GM21390 (cell line): ENCODE data around the gene ADAMTSL1.

Source experiments
- ATAC-seq: cut with Tn5 transposase; IDR thresholded peaks from one replicate; pipeline ENCODE4 v1.9.1; 2021; ENCODE audit not compliant: unreplicated experiment

Gene ADAMTSL1

GRCh38 chr9:18689921-18690320, 216.0 kb downstream of the ADAMTSL1 start:
- no peak for ATAC-seq

GRCh38 chr9:18692268-18692667, 218.3 kb downstream of the ADAMTSL1 start:
- peak; percentile 54 for ATAC-seq

DNA sequence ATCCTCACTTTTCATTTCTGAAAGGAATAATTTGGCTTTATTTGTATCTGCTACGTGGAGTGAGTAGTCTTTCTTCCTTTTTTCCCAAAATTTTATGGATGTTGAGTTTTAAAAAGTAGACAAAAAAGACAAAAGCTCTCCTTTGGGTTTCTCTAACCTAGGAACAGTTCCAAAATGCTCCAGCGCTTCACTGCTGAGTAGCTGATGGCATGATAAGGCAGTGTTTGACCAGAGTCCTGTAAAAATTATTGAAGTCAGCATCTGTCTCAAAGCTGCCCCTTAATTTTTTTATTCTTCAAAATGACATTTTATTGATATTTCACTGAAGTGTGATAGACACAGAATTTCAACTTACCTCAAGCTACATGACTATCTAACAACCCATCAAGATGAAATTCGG, 219.0 kb downstream of the ADAMTSL1 start:
- ATAC-seq = no peak

DNA sequence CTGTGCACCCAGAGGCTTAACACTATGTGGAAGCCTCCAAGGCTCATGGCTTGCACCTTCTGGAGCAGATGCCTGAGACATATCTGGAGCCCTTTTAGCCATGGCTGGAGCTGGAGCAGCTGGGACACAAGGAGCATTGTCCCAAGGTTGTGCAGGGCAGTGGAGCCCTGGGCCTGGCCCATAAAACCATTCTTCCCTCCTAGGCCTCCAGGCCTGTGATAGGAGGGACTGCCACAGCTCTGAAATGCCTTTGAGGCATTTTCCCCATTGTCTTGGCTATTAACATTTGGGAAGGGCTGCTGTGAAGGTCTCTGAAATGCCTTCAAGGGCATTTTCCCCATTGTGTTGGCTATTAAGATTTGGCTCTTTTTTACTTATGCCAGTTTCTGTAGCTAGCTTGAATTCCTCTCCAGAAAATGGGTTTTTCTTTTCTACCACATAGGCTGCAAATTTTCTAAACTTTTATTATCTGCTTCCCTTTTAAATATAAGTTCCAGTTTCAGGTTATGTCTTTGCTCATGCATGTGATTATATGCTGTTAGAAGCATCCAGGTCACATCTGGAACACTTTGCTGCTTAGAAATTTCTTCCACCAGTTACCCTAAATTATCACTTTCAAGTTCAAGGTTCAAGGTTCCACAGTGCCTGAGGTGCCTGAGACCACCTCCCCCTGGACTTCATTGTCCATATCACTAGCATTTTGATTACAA, 221.2 kb downstream of the ADAMTSL1 start:
- ATAC-seq = no peak

DNA sequence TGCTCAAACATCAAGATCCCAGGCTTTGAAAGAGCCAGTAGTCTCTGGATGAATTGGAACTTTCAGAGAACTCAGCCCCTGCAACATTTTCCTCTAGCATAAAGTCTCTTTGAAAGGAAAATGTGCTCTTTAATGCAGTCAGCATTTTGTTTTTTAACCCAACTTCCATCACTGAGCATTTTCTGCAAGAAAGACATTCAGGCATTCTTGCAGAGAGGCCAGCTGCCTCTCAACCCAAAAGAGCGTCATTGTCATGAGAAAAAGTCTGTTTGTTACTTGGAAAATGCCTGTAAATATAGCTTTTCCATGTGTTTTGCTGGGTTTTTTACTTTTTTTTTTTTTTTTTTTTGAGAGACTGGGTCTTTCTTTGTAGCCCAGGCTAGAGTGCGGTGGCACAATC, 225.0 kb downstream of the ADAMTSL1 start:
- ATAC-seq = no peak

DNA sequence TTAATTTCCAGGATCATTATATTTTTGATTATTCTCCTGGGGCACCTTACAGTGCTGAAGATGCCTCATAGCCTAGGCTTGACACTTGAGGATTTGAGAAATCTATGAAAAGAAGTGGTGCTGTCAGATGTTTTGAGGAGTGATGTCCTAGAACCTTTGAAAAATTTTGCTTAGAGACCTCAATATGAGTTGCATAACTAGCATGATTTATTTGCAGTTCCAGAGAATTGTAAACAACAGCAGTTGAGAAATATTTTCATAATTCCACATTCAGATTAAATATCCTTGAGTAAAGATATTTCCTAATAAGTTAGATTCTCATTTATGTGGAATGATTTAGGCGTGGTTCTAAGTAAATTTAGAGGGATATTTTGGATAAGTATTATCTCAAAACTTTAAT, 225.8 kb downstream of the ADAMTSL1 start:
- no peak for ATAC-seq

GRCh38 chr9:18700714-18701113, 226.8 kb downstream of the ADAMTSL1 start:
- no peak for ATAC-seq

GRCh38 chr9:18703151-18703900, 229.4 kb downstream of the ADAMTSL1 start:
- no peak for ATAC-seq

DNA sequence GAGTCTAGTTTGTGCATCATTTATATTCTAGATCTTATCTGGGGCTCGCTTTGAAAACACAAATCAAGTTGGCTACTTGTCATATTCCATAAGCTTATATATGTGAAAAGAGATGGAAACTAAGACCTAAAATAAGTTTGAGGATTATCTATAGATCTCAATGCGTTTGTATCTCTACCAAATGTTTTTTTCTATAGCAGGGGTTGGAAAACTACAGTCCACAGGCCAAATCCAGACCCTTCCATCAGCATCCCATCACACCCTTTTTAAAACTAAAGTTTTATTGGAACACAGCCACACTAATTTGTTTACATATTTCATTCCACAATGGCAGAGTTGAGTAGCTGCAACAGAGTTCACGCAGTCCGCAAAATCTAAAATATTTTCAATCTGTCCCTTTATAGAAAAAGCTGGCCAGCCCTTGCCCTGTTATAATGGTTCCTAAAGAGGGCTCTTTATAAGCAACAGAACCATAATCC, 230.0 kb downstream of the ADAMTSL1 start:
- ATAC-seq = no peak

DNA sequence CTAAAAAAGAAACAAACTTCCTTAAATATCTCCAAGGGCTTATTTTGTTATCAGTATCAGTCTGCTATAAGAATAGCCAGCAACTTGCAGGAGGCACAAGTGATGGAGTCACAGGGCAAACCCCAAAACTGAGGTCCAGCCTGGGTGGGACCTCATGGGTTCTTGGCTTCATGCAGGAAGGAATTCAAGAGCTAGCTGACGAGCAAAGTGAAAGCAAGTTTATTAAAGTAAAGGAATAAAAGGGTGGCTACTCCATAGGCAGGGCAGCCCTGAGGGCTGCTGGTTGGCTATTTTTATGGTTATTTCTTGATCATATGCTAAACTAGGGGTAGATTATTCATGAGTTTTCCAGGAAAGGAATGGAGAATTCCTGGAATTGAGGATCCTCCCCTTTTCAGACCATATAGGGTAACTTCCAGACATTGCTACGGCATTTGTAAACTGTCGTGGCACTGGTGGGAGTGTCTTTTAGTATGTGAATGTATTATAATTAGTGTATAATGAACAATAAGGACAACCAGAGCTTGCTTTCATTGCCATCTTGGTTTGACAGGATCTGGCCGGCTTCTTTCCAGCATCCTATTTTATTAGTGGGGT, 231.9 kb downstream of the ADAMTSL1 start:
- ATAC-seq = no peak

- no peak for ATAC-seq
Observed at GRCh38 chr9:18706648-18707047, 232.7 kb downstream of the ADAMTSL1 start.

GRCh38 chr9:18707061-18707461, 233.1 kb downstream of the ADAMTSL1 start:
- ATAC-seq = no peak

DNA sequence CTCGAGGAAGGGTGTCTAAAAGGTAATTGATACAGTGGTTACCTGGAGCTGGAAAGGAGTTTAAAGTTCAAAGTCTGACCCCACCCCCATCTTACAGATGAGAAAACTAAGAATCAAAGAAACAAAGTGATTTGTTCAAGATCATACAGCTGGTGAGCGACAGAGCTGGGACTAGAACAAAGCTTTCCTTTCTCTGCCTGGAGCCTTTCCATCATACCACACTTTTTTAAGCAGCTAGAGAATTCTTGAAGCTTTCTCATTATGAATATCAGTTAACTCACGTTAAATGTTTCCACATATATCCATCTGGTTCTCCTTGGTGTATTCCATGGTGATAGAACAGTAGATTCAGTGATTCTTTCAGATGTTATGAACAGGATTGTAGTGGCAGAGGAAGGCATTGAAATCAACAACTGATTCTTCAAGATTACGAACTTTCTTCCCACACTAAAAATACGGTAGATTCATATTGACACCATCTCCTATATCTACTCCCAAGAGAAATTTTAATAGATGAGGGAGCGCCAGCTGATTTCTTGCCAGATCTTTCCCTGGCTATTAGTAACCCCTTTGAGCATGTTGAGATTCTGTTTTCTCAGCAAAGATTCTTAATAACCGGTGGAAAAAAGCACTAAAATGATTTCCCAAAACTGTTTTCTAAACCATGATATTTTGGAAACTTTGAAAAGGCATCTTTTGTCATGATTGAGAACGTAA, 233.7 kb downstream of the ADAMTSL1 start:
- ATAC-seq = no peak

- ATAC-seq = no peak
Observed at GRCh38 chr9:18708429-18708828, 234.5 kb downstream of the ADAMTSL1 start.

- ATAC-seq = no peak
Observed at GRCh38 chr9:18710065-18710464, 236.1 kb downstream of the ADAMTSL1 start.

GRCh38 chr9:18717759-18718158, 243.8 kb downstream of the ADAMTSL1 start:
- no peak for ATAC-seq

- no peak for ATAC-seq
Observed at GRCh38 chr9:18718393-18718792, 244.4 kb downstream of the ADAMTSL1 start.

DNA sequence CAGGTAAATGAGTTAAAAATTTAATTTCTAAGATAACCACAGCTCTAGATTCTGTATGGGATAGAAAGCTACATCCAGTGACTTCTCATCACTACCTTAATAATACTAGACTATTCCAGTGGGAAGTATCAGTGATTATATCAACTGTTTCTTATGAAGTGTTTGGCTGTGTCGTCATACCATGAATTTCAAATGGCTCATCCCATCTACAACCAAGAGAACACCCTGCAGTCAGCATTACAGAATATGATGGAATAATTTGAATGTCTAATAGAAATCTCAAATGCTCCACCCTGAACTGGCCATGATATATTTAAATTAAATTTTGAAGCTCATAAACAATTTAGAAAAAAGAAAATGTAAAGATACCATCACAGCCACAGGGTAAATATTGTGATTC, 245.0 kb downstream of the ADAMTSL1 start:
- ATAC-seq = no peak

DNA sequence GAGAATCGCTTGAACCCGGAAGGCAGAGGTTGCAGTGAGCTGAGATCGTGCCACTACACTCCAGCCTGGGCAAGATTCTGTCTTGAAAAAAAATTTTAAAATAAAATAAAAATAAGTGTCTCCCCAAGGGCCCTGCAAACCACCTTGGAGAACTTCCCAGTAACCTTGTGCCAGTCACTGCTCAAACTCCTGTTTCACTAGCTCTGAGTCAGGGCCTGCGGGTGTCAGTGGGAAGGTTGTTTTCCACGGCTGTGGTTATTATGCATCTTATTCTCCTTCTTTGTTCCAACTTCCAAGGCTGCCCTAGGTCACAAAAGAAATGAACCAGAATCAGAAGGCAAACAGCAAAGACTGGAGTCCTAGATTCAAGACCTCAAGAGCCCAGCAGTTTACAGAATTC, 246.7 kb downstream of the ADAMTSL1 start:
- ATAC-seq = no peak

GRCh38 chr9:18721267-18721994, 247.5 kb downstream of the ADAMTSL1 start:
- no peak for ATAC-seq

DNA sequence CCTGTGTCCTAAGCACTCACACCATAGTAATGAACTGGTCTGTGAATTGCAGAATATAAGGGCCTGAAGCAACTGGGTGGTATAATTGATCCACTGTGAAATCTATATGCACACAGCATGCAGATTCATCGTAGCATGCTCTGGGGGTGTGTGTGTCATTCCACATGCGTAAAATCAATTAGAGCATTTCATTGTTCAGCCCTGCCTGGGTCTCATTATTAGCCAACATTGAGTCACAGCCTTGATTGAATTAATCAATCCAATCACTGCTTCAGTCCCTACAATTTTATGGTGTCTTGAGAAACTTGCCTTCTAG, 248.0 kb downstream of the ADAMTSL1 start:
- ATAC-seq = no peak
